ENCODE results near the gene PTGIS. TPM values are rescaled to one million over a fixed set of nuclear protein-coding genes. Genes with fewer than 3 reads are reported as not detected.

PTGIS gene
- total RNA-seq, 1 donor from 2014 or later: 0.13 TPM

DNA sequence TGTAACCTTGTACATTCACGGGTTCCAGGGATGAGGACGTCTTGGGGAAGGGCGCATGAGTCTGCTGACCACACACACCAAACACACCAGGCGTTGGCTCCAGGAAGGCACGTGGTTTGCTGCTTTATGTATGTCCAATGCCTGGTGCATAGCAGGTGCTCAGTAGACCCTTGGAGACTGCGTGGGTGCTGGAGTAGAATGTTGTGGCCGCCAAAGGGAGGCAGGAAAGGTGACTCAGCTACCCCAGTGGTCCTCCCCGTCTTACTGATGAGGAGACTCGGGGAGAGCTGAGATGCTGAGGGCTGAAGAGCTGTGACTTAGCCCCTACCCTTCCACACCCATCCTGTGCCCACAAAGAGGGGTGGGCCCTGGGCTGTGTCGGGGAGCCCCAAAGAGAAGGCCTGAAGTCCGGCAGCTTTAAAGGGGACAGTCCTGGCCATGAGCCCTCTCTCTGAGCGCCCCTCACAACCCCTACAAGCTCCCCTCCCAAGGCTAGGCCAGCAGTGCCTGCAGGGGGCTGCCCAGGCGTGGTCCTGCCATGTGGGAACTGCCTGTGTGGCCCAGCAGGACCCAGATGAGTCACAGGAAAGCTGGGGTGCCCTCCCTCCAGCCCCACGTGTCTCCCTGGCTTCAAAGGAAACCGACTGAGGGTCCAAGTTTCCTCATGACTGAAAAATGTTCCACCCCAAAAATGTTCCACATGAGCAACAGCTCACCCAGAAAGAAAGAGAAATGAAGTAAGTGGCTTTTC is 28.0 kb upstream of the PTGIS start:
- DNase-seq (ENCODE audit: low read depth in 2 of 2): peak in 1 of 2 donors; percentile 31

DNA sequence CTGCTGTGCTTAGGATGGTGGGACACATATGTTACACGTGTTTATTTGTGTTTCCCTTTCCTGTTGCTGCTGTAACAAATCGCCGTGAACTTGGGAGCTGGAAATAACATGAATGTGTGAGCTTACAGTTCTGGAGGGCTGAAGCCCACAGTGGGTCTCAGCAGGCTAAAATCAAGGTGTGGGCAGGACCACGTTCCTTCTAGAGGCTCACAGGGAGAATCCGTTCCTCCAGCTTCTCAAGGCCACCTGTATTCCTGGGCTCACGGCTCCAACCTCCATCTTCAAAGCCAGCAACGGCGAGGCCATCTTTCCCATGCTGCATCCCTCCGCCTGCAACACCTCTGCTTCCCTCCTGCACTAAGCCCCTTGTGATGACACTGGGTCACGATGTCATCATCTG is 27.4 kb upstream of the PTGIS start:
- no peak for DNase-seq (ENCODE audit: low read depth in 2 of 2)

DNA sequence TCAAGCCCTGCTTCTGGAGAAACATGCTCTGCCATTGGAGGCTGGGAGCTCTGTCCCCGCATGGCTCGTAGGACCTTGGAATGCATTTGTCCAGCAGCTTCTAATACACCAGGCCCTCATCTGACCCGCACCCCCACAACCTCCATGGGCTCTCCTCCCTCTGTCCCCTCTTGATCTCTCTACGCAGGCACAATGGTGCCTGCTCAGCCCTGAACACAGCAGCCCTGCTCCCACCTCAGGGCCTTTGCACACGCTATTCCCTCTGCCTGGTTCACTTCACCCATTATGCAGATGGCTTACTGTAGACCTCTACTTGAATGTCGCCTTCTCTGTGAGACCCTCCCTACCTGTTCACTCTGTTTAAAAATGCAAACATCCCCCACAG is 27.0 kb upstream of the PTGIS start:
- DNase-seq (ENCODE audit: low read depth in 2 of 2): no peak

DNA sequence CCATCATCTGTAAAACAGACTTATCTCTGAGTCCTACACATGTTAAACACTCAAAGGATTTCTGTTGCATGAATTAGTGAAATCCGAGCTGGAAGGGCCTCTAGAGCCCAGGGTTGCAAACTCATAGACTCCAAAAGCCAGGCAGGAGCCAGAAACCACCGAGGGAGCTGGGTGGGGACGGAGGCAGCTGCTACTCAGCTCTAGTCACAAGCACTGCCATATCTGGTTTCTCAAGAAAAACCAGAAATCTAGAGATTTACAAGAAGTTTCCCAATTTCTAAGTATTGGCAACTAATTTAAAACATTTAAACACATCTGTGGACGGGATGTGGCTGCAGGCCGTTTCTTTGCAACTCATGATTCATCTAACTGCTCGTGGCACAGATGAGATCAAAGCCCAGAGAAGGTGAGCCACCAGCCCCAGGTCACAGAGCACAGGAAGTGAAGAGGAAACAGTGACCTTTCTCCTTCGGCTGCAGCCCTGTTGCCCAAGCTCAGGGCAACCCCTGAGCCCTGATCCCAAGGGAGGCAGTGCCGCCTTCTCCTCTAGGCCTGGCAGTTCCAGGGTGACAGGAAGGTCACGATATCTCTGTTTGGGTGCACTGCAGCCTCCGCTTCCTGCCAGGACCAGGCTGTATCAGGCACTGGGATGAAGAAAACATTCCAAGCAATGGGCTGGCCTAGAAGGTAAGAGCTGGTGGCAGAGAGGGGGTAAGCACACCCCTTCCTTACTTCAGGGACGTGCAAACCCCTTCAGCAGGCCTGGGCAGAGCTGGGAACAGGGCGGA is 26.4 kb upstream of the PTGIS start:
- DNase-seq (ENCODE audit: low read depth in 2 of 2): no peak

DNA sequence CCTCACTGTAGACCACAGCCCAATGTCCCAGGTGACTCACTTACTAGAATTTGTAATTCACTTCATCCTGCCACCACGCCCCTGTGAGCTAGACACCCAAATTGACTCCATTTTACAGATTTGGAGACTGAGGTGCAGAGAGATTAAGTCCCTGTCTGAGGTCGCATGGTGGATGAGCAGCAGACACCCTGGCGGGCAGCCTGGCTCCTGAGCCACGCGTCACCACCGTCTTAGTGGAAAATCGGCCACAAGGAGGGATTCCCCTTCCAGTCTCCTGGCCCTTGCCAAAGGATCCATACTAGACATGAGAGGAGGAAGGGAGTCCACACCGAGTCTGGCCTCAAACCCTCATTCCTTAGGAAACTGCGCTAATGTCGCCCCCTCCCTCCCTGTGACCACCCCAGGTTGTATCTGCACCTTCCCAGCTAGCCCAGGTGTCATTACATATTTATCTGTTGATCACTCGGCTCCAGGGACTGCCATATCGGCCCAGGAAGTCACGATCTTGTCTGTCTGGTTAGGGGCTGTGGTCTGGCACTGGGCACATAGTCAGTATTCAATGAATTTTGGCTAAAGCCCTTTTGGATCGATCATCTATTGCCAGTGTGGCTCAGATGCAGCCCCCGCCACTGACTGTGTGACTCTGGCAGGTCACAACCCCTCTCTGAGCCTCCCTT is 25.7 kb upstream of the PTGIS start:
- no peak for DNase-seq (ENCODE audit: low read depth in 2 of 2)

DNA sequence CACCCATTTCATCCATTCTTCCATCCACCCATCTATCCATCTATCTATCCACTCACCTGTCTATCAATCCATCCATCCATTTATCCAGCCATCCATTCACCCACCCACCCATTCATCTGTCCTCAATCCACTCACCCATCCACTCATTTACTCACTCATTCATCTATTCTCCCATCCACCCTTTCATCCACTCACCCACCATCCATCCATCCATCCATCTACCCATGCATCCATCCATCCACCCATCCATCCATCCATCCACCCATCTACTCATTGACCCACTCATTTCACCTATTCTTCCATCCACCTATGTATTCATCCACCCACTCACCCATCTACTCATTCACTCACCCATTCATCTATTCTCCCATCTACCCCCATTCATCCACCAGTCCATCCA is 24.2 kb upstream of the PTGIS start:
- no peak for DNase-seq (ENCODE audit: low read depth in 2 of 2)

DNA sequence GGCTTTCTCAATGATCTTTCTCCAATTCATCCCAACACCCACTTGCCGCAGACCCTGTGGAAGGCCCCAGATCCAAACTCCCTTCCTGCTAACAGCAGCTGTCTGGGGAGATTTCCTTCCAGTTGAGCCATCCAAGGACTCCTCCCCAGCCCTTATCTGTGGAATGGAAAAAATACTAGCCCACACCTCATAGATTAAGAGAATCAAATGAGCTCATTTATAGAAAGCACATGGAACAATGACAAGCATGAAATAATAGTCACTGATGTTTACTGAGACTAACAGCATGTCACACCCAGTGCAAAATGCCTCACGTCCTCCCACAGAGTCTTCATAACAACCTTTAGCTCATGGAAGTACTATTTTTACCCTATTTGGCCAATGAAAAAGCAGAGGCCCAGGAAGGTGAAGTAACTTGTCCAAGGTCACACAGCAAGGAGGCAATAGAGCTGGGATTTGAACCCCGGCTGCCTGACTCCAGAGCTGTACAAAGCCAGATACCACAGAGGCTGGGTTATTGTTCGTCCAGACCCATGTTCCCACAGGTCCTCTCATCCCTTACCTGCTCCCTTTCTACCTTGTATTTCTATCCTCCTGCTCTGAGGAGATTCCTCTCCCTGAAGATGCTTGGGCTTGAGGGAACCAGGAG is 23.4 kb upstream of the PTGIS start:
- DNase-seq (ENCODE audit: low read depth in 2 of 2): no peak

DNA sequence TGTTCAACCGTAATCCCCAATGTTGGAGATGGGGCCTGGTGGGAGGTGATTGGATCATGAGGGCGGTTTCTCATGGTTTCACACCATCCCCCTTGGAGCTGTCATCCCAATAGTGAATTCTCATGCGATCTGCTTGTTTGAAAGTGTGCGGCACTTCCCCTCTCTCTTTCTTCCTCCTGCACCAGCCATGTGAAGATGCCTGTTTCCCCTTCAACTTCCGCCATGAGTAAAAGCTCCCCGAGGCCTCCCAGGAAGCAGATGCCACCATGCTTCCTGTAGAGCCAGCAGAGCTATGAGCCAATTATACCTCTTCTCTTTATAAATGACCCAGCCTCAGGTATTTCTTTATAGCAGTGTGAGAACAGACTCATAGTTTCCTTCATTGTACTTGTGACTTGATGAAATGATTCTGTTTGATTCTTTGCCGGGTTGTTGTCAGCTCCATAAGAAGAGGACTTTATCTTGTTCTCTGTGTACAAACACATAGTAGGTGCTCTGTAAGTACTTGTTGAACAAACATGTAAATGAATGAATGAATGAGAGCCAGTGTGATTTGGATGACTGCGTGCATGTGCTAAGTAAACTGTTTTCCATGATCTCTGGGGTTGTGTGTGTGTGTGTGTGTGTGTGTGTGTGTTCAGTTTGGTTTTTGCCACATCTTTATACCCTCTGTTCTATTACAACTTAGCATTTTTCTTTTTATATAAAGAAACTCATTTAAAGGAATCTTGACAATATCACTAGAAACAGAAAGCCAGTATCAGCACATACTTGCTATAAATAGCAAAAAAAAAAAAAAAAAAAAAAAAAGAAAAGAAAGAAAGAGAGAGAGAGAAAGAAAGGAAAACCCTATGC is 22.5 kb upstream of the PTGIS start:
- DNase-seq (ENCODE audit: low read depth in 2 of 2): no peak

DNA sequence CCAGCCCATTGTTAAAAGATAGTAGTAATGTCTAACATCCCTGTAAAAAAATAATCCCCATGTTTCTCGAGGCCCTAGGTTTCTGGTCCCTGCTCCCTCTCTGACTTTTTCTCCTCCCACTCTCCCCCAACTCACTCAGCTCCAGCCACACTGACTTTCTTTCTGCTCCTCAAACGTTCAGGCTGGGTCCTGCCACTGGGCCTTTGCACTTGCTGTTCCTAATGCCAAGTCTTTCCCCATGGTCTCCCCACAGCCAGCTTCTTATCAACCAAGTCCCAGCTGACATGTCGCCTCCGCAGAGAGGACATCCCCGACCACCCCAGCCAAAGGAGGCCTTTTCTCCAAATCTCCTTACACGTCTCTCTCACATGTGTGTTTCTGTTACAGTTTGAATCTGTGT is 21.8 kb upstream of the PTGIS start:
- no peak for DNase-seq (ENCODE audit: low read depth in 2 of 2)

DNA sequence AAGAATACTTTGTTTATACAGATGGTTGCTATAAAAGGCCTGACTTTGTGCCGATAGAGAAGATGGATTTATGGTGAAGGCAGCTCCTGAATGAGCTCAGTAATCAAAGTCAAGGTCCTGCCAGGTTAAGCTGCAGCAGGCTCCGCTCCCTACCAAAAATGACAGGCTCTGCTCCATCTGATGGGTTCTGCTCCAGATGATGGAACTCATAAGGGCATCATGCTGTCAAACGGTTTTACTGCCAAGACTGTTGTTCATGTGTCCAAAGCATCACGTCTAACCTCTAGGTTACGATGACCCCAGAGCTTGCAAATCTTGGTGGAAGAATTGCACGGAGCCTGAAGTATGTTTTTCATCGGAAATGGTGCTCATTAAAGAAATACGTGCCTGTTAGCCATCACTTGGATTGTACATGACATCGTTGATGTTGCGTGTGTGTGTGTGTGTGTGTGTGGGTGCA is 19.2 kb upstream of the PTGIS start:
- no peak for DNase-seq (ENCODE audit: low read depth in 2 of 2)

DNA sequence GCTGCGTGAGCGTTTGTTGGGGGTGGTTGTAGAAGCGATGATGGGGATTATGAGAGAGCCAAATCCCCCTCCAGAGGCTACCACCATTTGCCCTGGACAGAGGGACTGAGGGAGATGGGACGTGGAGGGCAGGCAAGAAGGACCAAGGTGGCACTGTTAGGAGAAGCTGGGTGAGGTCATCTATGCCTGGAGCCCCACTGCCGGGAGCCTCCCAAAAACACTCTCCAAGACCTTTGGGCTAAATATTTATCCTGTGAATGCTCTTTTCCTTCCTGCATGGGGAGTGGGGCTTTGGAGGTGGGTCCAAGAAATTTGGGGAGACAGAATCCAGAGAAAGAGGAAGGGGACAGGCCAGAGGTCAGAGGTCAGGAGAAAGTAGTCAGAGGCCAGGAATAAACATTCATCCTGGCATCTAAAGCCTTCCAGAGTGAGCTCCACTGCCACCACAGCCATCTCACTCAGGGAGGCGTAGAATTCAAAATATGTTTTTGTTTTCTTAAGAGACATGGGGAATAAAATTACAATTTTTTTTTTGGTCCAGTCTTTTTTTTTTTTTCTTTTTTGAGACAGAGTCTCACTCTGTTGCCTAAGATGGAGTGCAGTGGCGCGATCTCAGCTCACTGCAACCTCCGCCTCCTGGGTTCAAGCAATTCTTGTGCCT is 17.8 kb upstream of the PTGIS start:
- DNase-seq (ENCODE audit: low read depth in 2 of 2): no peak

DNA sequence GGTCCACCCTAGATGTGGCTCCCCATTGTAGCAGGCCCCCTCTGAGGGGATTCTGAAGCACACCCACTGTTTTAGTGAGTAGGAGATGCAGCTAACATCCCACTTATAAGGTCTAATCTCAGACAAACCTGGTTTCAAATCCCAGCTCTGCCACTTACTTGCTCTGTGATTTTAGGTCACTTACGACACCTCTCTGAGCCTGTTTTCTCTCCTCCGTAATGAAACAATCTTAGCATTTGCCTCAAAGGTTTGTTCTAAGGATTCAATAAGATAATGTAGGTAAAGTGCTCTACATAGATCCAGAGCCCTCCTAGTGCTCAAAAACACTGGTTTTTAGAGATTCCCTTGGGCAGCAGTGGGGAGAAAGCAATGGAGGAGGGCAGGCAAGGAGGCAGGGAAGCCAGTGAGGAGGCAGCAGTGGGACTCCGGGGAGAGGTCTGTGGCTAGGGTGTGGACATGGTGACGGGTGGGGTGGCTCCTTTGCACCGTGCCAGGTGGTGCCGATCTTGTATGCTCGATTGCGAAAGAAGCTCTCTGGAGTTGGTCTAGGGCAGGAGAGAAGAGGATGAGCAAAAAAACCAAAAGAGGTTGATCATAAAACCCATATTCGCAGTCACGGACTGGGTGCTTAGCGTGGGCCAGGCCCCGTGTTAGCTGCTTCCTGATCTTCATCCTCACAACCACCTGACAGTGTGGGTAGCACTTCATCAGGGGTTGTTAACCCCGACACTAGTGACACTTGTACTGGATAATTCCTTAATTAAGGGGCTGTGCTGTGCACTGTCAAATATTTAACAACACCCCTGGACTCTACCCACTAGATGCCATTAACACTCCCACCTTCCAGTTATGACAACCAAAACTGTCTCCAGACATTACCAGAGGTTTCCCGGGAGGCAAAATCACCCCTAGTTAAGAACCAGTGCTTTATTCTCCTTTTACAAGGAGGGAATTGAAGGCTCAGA is 16.8 kb upstream of the PTGIS start:
- DNase-seq (ENCODE audit: low read depth in 2 of 2): no peak

DNA sequence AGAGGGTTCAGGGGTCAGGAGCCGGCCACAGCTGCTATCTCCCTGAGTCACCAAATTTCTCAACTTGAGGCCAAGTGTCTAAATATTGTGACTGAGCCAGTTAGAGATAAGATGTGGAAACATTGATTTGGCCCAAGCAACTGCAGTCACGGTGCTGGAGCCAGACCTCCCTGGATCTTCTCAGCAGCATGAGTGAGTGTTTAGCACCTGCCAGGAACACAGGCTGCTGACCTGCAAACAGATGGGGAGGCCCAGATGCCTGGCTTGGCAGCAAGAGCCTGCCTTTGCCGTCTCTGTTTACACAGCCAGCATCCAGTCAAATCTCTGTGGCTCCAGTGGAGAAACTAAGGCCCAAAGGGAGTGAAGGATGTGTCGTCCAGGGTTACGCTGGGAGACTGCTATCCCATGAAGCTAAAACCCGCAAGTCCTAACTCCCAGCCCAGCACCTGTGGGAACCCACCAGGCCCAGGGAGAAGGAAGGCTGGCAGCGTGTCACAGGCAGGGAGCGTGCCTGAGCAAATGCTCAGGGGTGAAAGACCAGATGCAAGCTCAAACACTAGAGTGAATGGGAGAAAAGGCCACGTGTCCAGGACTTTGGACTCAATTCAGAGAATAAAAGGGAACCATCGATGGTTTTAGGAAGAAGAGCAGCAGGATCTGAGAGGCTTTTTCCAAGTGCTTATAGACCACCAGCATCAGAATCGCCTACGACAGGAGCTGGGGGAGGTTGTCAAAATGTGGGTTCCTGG is 15.9 kb upstream of the PTGIS start:
- peak in 1 of 2 donors; percentile 69 for DNase-seq (ENCODE audit: low read depth in 2 of 2)

DNA sequence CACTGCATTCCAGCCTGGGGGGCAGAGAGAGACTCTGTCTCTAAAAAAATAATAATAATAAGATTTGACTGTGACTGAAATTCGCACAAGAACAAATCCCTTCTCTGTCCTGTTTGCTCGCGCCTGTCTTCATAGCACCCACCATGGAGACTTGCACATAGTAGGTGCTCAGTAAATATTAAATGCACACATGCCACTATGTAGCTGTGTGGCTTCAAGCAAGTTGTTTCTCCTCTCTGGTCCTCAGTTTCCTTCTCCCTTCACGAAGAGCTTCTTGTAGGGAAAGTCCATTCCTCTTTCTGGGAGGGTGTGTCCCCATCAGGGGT is 15.4 kb upstream of the PTGIS start:
- DNase-seq (ENCODE audit: low read depth in 2 of 2): no peak

DNA sequence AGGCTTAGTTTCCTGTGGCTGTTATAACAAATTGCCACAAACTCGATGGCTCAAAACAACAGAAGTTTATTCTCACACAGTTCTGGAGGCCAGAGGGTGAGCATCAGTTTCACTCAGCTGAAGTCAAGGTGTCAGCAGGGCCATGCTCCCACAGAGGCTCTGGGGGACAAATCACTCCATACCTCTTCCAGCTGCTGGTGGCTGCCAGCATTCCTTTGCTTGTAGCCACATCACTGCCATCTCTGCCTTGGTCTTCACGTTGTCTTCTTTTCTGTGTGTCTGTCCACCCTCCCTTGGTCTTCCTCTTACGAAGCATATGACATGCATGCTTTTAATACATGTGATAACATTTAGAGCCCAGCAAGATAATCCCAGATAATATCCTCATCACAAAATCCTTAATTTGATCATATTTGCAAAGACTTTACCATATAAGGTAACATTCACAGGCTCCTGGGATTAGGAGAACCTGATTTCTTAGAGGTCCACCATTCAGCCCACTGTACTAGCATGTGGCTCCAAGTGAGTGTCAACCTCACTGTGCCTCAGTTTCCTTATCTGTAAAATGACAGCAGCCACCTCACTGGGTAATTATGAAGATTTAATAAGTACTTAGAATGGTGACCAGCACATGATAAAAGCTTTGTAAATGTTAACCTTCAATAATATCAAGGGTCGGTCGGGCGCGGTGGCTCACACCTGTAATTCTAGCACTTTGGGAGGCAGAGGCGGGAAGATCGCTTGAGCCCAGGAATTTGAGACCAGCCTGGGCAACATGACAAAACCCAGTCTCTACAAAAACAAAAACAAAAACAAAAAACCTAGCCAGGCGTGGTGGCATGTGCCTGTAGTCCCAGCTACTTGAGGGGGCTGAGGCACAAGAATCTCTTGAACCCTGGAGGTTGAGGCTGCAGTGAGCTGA is 14.7 kb upstream of the PTGIS start:
- DNase-seq (ENCODE audit: low read depth in 2 of 2): no peak

DNA sequence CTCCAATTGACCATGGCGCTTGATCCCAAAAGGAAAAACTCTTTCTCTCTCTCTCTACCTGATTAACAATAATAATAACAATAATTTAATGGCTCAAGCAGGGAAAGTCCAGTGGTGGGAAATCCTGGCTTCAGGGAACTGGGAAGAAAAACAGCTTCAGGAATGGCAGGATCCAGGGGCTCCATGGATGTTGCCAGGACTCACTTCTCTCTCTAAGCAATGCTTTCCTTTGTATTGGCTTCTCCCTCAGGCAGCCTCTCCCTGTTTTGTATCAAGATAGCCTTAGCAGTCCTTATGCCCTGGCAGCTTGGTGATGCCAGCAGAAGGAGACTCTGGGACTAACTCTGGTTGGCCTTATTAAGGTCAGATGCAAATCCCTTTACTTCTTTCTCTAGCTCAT is 13.5 kb upstream of the PTGIS start:
- DNase-seq (ENCODE audit: low read depth in 2 of 2): no peak

DNA sequence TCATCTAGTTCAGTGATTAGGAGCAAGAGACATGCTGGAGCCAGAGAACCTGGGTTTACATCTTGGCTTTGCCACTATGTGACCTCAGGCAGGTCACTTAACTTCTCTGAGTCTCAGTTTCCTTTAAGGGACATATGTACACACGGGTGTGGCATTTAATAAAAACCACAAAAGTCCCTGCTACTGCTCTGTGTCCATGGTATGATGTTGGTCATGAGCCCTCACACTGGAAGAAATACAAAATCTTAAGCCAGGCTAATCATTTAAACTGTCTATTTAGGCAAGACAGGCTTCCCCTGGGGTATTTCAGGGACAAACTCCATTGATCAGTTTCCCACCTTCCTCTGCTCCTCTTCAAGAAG is 12.9 kb upstream of the PTGIS start:
- DNase-seq (ENCODE audit: low read depth in 2 of 2): no peak

All from dermis microvascular lymphatic vessel endothelial cell (primary cell).